HCT116 (cell line): ENCODE results near the gene RYR2. TPM values are rescaled to one million over a fixed set of nuclear protein-coding genes. Genes with fewer than 3 reads are reported as not detected.

Source experiments
- ATAC-seq: fragments of 200-7000 bp; cut with Tn5 transposase; 2 replicates; pipeline ENCODE4 v1.9.1; 2020; ENCODE audit warnings: mild to moderate bottlenecking, moderate library complexity
- Bru-seq: library from RNA; stranded (reverse); fragments of 400-500 nt; gene quantifications from one replicate; lab custom pipeline; 2021; lab: Mats Ljungman, UMichigan
- BruChase-seq, 2 experiments: library from RNA; stranded (reverse); fragments of 400-500 nt; gene quantifications; one replicate each; lab custom pipeline; 2021; lab: Mats Ljungman, UMichigan
- BruUV-seq: library from RNA; stranded (reverse); fragments of 400-500 nt; replicated peaks from 2 replicates; lab custom pipeline; 2021; lab: Mats Ljungman, UMichigan
- CTCF ChIA-PET: fragments of 300-600 bp; sonication (Branson Sonifier 250); formaldehyde crosslinking; loops from one replicate; lab custom pipeline; 2021; ENCODE audit warnings: antibody characterized with exemption; lab: Charles Lee
- POLR2A ChIA-PET: fragments of 300-600, 350-600 bp; sonication (Branson Sonifier 250); formaldehyde crosslinking; loops from one replicate; lab custom pipeline; 2021; ENCODE audit warnings: antibody characterized with exemption; lab: Charles Lee
- RAD21 ChIA-PET, 2 experiments: fragments of 300-600 bp; sonication (Branson Sonifier 250); formaldehyde crosslinking; loops; one replicate each; lab custom pipeline; 2023; ENCODE audit warnings: low total read pairs in 2 of 2; ENCODE audit not compliant: uncharacterized antibody in 2 of 2, unreplicated experiment in 2 of 2, low non-redundant PET in 1 of 2; lab: Charles Lee
- DNase-seq: peaks from one replicate; pipeline ENCODE4 v3.0.0-alpha.2; 2010; ENCODE audit warnings: low read depth, low spot score
- H2AFZ ChIP-seq: fragments of 200-600 bp; shearing (Covaris generic), sonication (generic); 2 replicates; pipeline ENCODE4 v1.6.1; 2017; ENCODE audit warnings: low read depth, mixed run types, mixed read lengths, antibody characterized with exemption, low read length; ENCODE audit not compliant: poor library complexity, severe bottlenecking
- H3K27ac ChIP-seq: 2 replicates; pipeline ENCODE4 v1.5.1; 2012; ENCODE audit warnings: low read depth, low read length
- H3K27me3 ChIP-seq: fragments of 200-600 bp; sonication (generic); 2 replicates; pipeline ENCODE4 v1.6.1; 2016; ENCODE audit warnings: mixed run types, low read length, mixed read lengths; ENCODE audit not compliant: insufficient read depth
- H3K36me3 ChIP-seq, 2 experiments: fragments of 200-500 bp in 1 of 2; fragments of 200-600 bp in 1 of 2; sonication (Bioruptor generic) in 1 of 2; sonication (generic) in 1 of 2; 2 replicates each; pipeline versions ENCODE4 v1.5.1 to v1.6.1; 2014 to 2016; ENCODE audit warnings: low read length in 2 of 2, inconsistent platforms in 1 of 2, mixed read lengths in 1 of 2, mixed run types in 1 of 2; ENCODE audit not compliant: insufficient read depth in 2 of 2, control insufficient read depth in 1 of 2
- H3K4me1 ChIP-seq, 2 experiments: fragments of 200-600 bp in 1 of 2; sonication (generic) in 1 of 2; 2 replicates each; pipeline versions ENCODE4 v1.5.1 to v1.6.1; 2012 to 2017; ENCODE audit warnings: low read length in 2 of 2, inconsistent platforms in 1 of 2, mild to moderate bottlenecking in 1 of 2, mixed read lengths in 1 of 2, mixed run types in 1 of 2, moderate library complexity in 1 of 2; ENCODE audit not compliant: insufficient read depth in 2 of 2, control insufficient read depth in 1 of 2
- H3K4me2 ChIP-seq: fragments of 200-600 bp; sonication (generic); 2 replicates; pipeline ENCODE4 v1.6.1; 2017; ENCODE audit warnings: mixed run types, low read length, mixed read lengths
- H3K4me3 ChIP-seq, 2 experiments: fragments of 200-600 bp in 1 of 2; sonication (generic) in 1 of 2; replicated peaks in 1 of 2; 2 replicates each; pipeline ENCODE4 v1.5.1; 2011 to 2016; ENCODE audit warnings: low read length in 2 of 2, control low read depth in 1 of 2, low read depth in 1 of 2, mild to moderate bottlenecking in 1 of 2, mixed read lengths in 1 of 2, mixed run types in 1 of 2
- H3K79me2 ChIP-seq: fragments of 200-600 bp; sonication (generic); 2 replicates; pipeline ENCODE4 v1.6.1; 2017; ENCODE audit warnings: mild to moderate bottlenecking, mixed run types, low read length, moderate library complexity, mixed read lengths; ENCODE audit not compliant: insufficient read depth
- H3K9ac ChIP-seq: fragments of 200-600 bp; sonication (generic); 2 replicates; pipeline ENCODE4 v1.6.1; 2016; ENCODE audit warnings: low read length, mixed read lengths
- H3K9me2 ChIP-seq: fragments of 200-600 bp; sonication (generic), shearing (Covaris generic); 2 replicates; pipeline ENCODE4 v1.6.1; 2017; ENCODE audit warnings: mixed run types, mild to moderate bottlenecking, moderate library complexity; ENCODE audit not compliant: insufficient read depth
- H3K9me3 ChIP-seq, 2 experiments: fragments of 200-500 bp in 1 of 2; fragments of 200-600 bp in 1 of 2; sonication (Bioruptor generic) in 1 of 2; sonication (generic) in 1 of 2; 2 replicates each; pipeline ENCODE4 v1.6.1; 2014 to 2017; ENCODE audit warnings: low read length in 2 of 2, mixed read lengths in 2 of 2, inconsistent platforms in 1 of 2, low read depth in 1 of 2, mild to moderate bottlenecking in 1 of 2, mixed run types in 1 of 2, moderate library complexity in 1 of 2; ENCODE audit not compliant: control insufficient read depth in 1 of 2, insufficient read depth in 1 of 2
- H4K20me1 ChIP-seq: fragments of 200-600 bp; sonication (generic), shearing (Covaris generic); 2 replicates; pipeline ENCODE4 v1.6.1; 2017; ENCODE audit warnings: mixed run types, mild to moderate bottlenecking, moderate library complexity; ENCODE audit not compliant: insufficient read depth
- ELF1 ChIP-seq: IDR thresholded peaks from 2 replicates; pipeline ENCODE4 v1.6.1; 2012; ENCODE audit warnings: low read depth, borderline replicate concordance
- EZH2phosphoT487 ChIP-seq: fragments of 200-600 bp; IDR thresholded peaks from 2 replicates; pipeline ENCODE4 v1.6.1; 2018; ENCODE audit warnings: antibody characterized with exemption, borderline replicate concordance
- JUND ChIP-seq: IDR thresholded peaks from 2 replicates; pipeline ENCODE4 v1.6.1; 2012
- POLR2A ChIP-seq: IDR thresholded peaks from 2 replicates; pipeline ENCODE4 v1.7.0; 2011; ENCODE audit warnings: borderline replicate concordance; ENCODE audit not compliant: insufficient read depth, insufficient read length; ENCODE audit errors: extremely low read depth
- RAD21 ChIP-seq: IDR thresholded peaks from 2 replicates; pipeline ENCODE4 v1.6.1; 2012; ENCODE audit warnings: low read depth, mild to moderate bottlenecking
- SIN3A ChIP-seq: IDR thresholded peaks from 2 replicates; pipeline ENCODE4 v1.6.1; 2012; ENCODE audit warnings: low read depth
- SP1 ChIP-seq: IDR thresholded peaks from 2 replicates; pipeline ENCODE4 v1.6.1; 2012; ENCODE audit warnings: low read depth
- SRF ChIP-seq: IDR thresholded peaks from 2 replicates; pipeline ENCODE4 v1.6.1; 2012; ENCODE audit warnings: low read depth
- ZNF274 ChIP-seq: fragments of 200-500 bp; sonication (Bioruptor generic); IDR thresholded peaks from 2 replicates; pipeline ENCODE4 v1.6.1; 2014; ENCODE audit warnings: mild to moderate bottlenecking, low read depth, low read length, inconsistent platforms
- intact Hi-C: fragments of 100-400 bp; cut with micrococcal nuclease; formaldehyde crosslinking; loops from 2 replicates; pipeline ENCODE4 v1.10.0; 2022
- long read RNA-seq: library from polyadenylated mRNA; unstranded; transcript quantifications from one replicate; pipeline ENCODE4 v2.0.0, GENCODE V29; 2021; ENCODE audit not compliant: unreplicated experiment
- polyA plus RNA-seq: library from polyadenylated mRNA; unstranded; fragments of >200 nt; gene quantifications from 2 replicates; pipeline ENCODE4 v1.2.1, GENCODE V29; 2012; ENCODE audit warnings: missing spikeins
- total RNA-seq: library from RNA; stranded (reverse); gene quantifications from one replicate; pipeline ENCODE4 v1.2.1, GENCODE V29; 2021; ENCODE audit not compliant: unreplicated experiment
- TF ChIP-seq, protein P1 (sequence below): IDR thresholded peaks from 2 replicates; pipeline ENCODE4 v1.6.1; 2012; ENCODE audit warnings: low read depth
- TF ChIP-seq, protein P2 (sequence below): IDR thresholded peaks from 2 replicates; pipeline ENCODE4 v1.6.1; 2011; ENCODE audit warnings: mild to moderate bottlenecking, low read length, moderate library complexity; ENCODE audit not compliant: insufficient replicate concordance; ENCODE audit errors: extremely low read depth
- TF ChIP-seq, protein P3 (sequence below), 3 experiments: fragments of 200-600 bp in 1 of 3; sonication (generic) in 1 of 3; IDR thresholded peaks in 2 of 3; conservative IDR thresholded peaks in 1 of 3; 2 replicates each; pipeline ENCODE4 v1.5.1; 2012 to 2017; ENCODE audit warnings: low read depth in 2 of 3, low read length in 2 of 3, antibody characterized with exemption in 1 of 3, borderline replicate concordance in 1 of 3, control low read depth in 1 of 3, mild to moderate bottlenecking in 1 of 3, mixed read lengths in 1 of 3, mixed run types in 1 of 3, moderate library complexity in 1 of 3; ENCODE audit not compliant: insufficient read depth in 1 of 3

Gene RYR2
- total RNA-seq (0.02 TPM), Bru-seq, nascent RNA (percentile 1 among the genes with signal in this experiment), BruChase-seq, experiment 1, labeled RNA remaining after a 6-hour chase (percentile 1 among the genes with signal in this experiment), BruChase-seq, experiment 2, labeled RNA remaining after a 2-hour chase (percentile 0 among the genes with signal in this experiment)
- polyA plus RNA-seq, result not detected in 2 replicates
- long read RNA-seq, result 0 reads

DNA sequence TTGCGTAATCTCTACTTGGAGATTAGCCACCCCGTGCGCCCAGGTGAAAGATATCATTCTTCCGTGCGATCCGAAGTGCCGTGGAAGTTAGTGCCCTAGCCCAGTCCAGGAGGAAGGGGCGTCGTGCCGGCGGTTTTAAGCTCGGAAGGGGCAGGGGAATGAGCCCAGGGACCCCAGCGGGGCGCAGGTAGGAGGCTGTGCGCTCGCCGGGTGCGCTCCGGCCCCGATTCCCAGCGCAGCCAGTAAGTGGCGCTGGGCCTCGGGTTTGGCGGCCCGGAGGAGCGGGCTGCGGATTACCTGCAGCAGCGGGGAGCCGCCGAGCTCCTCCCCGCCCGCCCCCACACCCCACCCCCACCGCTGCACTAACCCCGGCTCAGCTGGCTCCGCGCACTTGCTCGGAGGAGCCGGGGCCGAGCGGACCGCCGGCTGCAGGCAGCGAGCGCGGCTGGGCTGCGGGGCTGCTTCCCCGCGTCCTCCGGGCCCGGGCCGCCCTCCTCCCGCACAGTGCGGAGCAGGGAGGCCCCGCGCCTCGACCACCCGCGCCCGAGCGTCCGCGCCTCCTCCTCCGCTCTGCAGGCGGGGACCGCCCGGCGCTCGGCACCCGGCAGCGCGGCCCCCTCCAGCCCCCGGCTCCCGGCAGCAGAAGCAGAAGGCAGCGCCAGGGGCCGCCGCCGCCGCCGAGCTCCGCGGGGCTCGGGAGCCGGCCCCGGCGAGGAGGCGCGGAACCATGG lies at the start of gene RYR2:
Gene RYR2 (plus strand): TSS at position 390 of the 731 bp plus-strand sequence. CDS start 338 bp downstream, at position 728.
- ChIA-PET RAD21 (no interaction called here), CTCF (no interaction called here), POLR2A (no interaction called here)
- H3K4me2 ChIP-seq, result no peak within 1 kb of the TSS
- ATAC-seq, result no peak
- no peak within 1 kb of the TSS for H3K27ac ChIP-seq
- H3K4me3 ChIP-seq, result no peak within 1 kb of the TSS
- no peaks in the 10 kb centered on the region for H3K9me2 ChIP-seq
- H3K9ac ChIP-seq, result no peak within 1 kb of the TSS
- no peaks in the 10 kb centered on the region for H3K4me1 ChIP-seq
- BruUV-seq, result no TSS peak
- no peaks in the 10 kb centered on the region for H3K36me3 ChIP-seq
- H2AFZ ChIP-seq, result no peak within 1 kb of the TSS
- no peaks in the 10 kb centered on the region for H3K9me3 ChIP-seq
- no peak for TF ChIP-seq JUND
- TF ChIP-seq ELF1, result no peak
- TF ChIP-seq ZNF274, result no peak
- TF ChIP-seq, protein P1, sequence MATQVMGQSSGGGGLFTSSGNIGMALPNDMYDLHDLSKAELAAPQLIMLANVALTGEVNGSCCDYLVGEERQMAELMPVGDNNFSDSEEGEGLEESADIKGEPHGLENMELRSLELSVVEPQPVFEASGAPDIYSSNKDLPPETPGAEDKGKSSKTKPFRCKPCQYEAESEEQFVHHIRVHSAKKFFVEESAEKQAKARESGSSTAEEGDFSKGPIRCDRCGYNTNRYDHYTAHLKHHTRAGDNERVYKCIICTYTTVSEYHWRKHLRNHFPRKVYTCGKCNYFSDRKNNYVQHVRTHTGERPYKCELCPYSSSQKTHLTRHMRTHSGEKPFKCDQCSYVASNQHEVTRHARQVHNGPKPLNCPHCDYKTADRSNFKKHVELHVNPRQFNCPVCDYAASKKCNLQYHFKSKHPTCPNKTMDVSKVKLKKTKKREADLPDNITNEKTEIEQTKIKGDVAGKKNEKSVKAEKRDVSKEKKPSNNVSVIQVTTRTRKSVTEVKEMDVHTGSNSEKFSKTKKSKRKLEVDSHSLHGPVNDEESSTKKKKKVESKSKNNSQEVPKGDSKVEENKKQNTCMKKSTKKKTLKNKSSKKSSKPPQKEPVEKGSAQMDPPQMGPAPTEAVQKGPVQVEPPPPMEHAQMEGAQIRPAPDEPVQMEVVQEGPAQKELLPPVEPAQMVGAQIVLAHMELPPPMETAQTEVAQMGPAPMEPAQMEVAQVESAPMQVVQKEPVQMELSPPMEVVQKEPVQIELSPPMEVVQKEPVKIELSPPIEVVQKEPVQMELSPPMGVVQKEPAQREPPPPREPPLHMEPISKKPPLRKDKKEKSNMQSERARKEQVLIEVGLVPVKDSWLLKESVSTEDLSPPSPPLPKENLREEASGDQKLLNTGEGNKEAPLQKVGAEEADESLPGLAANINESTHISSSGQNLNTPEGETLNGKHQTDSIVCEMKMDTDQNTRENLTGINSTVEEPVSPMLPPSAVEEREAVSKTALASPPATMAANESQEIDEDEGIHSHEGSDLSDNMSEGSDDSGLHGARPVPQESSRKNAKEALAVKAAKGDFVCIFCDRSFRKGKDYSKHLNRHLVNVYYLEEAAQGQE, result no peak
- TF ChIP-seq, protein P2, sequence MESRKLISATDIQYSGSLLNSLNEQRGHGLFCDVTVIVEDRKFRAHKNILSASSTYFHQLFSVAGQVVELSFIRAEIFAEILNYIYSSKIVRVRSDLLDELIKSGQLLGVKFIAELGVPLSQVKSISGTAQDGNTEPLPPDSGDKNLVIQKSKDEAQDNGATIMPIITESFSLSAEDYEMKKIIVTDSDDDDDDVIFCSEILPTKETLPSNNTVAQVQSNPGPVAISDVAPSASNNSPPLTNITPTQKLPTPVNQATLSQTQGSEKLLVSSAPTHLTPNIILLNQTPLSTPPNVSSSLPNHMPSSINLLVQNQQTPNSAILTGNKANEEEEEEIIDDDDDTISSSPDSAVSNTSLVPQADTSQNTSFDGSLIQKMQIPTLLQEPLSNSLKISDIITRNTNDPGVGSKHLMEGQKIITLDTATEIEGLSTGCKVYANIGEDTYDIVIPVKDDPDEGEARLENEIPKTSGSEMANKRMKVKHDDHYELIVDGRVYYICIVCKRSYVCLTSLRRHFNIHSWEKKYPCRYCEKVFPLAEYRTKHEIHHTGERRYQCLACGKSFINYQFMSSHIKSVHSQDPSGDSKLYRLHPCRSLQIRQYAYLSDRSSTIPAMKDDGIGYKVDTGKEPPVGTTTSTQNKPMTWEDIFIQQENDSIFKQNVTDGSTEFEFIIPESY, result no peak
- no peak for TF ChIP-seq SP1
- TF ChIP-seq POLR2A, result no peak
- TF ChIP-seq EZH2phosphoT487, result no peak
- TF ChIP-seq RAD21, result no peak
- TF ChIP-seq SRF, result no peak
- TF ChIP-seq SIN3A, result no peak
- TF ChIP-seq, protein P3, sequence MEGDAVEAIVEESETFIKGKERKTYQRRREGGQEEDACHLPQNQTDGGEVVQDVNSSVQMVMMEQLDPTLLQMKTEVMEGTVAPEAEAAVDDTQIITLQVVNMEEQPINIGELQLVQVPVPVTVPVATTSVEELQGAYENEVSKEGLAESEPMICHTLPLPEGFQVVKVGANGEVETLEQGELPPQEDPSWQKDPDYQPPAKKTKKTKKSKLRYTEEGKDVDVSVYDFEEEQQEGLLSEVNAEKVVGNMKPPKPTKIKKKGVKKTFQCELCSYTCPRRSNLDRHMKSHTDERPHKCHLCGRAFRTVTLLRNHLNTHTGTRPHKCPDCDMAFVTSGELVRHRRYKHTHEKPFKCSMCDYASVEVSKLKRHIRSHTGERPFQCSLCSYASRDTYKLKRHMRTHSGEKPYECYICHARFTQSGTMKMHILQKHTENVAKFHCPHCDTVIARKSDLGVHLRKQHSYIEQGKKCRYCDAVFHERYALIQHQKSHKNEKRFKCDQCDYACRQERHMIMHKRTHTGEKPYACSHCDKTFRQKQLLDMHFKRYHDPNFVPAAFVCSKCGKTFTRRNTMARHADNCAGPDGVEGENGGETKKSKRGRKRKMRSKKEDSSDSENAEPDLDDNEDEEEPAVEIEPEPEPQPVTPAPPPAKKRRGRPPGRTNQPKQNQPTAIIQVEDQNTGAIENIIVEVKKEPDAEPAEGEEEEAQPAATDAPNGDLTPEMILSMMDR (IDR thresholded peaks at IDR 0.05 in 2 of 3, conservative IDR thresholded peaks at IDR 0.05 in 1 of 3; ENCODE audit: borderline replicate concordance in 1 of 3, insufficient read depth in 1 of 3, low read depth in 2 of 3, low read length in 2 of 3), result no peak
- TF ChIP-seq, all 23 proteins: peak for 0
- intact Hi-C loops, result no loop called here
- Histone ChIP-seq H4K20me1 (no peaks in the 10 kb centered on the region), H3K79me2 (no peaks in the 10 kb centered on the region), H3K27me3 (0 out of 2 replicates have a peak, but pooled peaks cover 6% of the 10 kb centered on the region)
- DNase-seq, result no peak
